GM23338 (cell line): ENCODE data around the gene AFF3. TPM values are rescaled to one million over a fixed set of nuclear protein-coding genes. Genes with fewer than 3 reads are reported as not detected.

Source experiments
- ATAC-seq: fragments of 200-7000 bp; cut with Tn5 transposase; 3 replicates; pipeline ENCODE4 v1.9.1; 2020
- DNase-seq: peaks from one replicate; pipeline ENCODE4 v3.0.0-alpha.2; 2015; ENCODE audit warnings: low spot score
- H2AFZ ChIP-seq: fragments of 200-600 bp; sonication (generic); 2 replicates; pipeline ENCODE4 v1.8.0; 2016; ENCODE audit warnings: antibody characterized with exemption, mild to moderate bottlenecking, moderate library complexity
- H3F3A ChIP-seq: fragments of 200-600 bp; sonication (generic); replicated peaks from 2 replicates; pipeline ENCODE4 v1.8.0; 2017; ENCODE audit warnings: antibody characterized with exemption, mixed run types, low read depth
- H3K27ac ChIP-seq: fragments of 200-600 bp; sonication (generic); 2 replicates; pipeline ENCODE4 v1.6.1; 2016; ENCODE audit warnings: low read depth
- H3K27me3 ChIP-seq: fragments of 200-600 bp; sonication (generic); 2 replicates; pipeline ENCODE4 v1.8.0; 2016; ENCODE audit warnings: mild to moderate bottlenecking, mixed run types, moderate library complexity; ENCODE audit not compliant: insufficient read depth
- H3K36me3 ChIP-seq: fragments of 200-600 bp; sonication (generic); 2 replicates; pipeline ENCODE4 v1.8.0; 2016; ENCODE audit warnings: mild to moderate bottlenecking; ENCODE audit not compliant: insufficient read depth
- H3K4me1 ChIP-seq: fragments of 200-600 bp; sonication (generic); 2 replicates; pipeline ENCODE4 v1.8.0; 2016; ENCODE audit warnings: mild to moderate bottlenecking, moderate library complexity; ENCODE audit not compliant: insufficient read depth
- H3K4me2 ChIP-seq: fragments of 200-600 bp; sonication (generic); 2 replicates; pipeline ENCODE4 v1.7.1; 2017; ENCODE audit warnings: mixed run types
- H3K4me3 ChIP-seq: fragments of 200-600 bp; sonication (generic); 2 replicates; pipeline ENCODE4 v1.6.1; 2016; ENCODE audit warnings: mixed run types
- H3K79me2 ChIP-seq: fragments of 200-600 bp; sonication (generic); replicated peaks from 2 replicates; pipeline ENCODE4 v1.8.0; 2017; ENCODE audit warnings: mild to moderate bottlenecking; ENCODE audit not compliant: insufficient read depth
- H3K9me2 ChIP-seq: fragments of 200-600 bp; sonication (generic); 2 replicates; pipeline ENCODE4 v1.8.0; 2017; ENCODE audit not compliant: insufficient read depth
- H4K20me1 ChIP-seq: fragments of 200-600 bp; sonication (generic); replicated peaks from 2 replicates; pipeline ENCODE4 v1.8.0; 2017; ENCODE audit warnings: mild to moderate bottlenecking; ENCODE audit not compliant: insufficient read depth
- H3K27ac Mint-ChIP-seq: 2 replicates; pipeline ENCODE4 v1.8.0; 2020; ENCODE audit warnings: inconsistent platforms, mild to moderate bottlenecking, moderate library complexity, mixed read lengths
- H3K27me3 Mint-ChIP-seq: 3 replicates; pipeline ENCODE4 v1.8.0; 2022; ENCODE audit warnings: low read depth, mild to moderate bottlenecking, moderate library complexity, mixed read lengths, inconsistent platforms; ENCODE audit not compliant: insufficient read depth, poor library complexity
- H3K36me3 Mint-ChIP-seq: 3 replicates; pipeline ENCODE4 v1.8.0; 2021; ENCODE audit warnings: low read depth, mild to moderate bottlenecking, inconsistent platforms, moderate library complexity, mixed read lengths
- H3K4me1 Mint-ChIP-seq: 3 replicates; pipeline ENCODE4 v1.8.0; 2020; ENCODE audit warnings: mild to moderate bottlenecking, inconsistent platforms, mixed read lengths
- H3K4me3 Mint-ChIP-seq: 3 replicates; pipeline ENCODE4 v1.8.0; 2021; ENCODE audit warnings: moderate library complexity, mild to moderate bottlenecking, inconsistent platforms, mixed read lengths
- H3K9me3 Mint-ChIP-seq: 3 replicates; pipeline ENCODE4 v1.8.0; 2020; ENCODE audit warnings: moderate library complexity, mild to moderate bottlenecking, inconsistent platforms, mixed read lengths
- CREB1 ChIP-seq: fragments of 250-450 bp; sonication (Bioruptor Pico); IDR thresholded peaks from 2 replicates; pipeline ENCODE4 v1.5.0; 2020; ENCODE audit warnings: low read depth, mild to moderate bottlenecking, moderate library complexity
- EZH2 ChIP-seq: fragments of 200-600 bp; sonication (generic); IDR thresholded peaks from one replicate; pipeline ENCODE4 v1.8.0; 2017; ENCODE audit warnings: antibody characterized with exemption, mild to moderate bottlenecking, low read depth; ENCODE audit not compliant: unreplicated experiment
- EZH2phosphoT487 ChIP-seq: fragments of 200-600 bp; sonication (generic); IDR thresholded peaks from one replicate; pipeline ENCODE4 v1.8.1; 2018; ENCODE audit warnings: antibody characterized with exemption; ENCODE audit not compliant: unreplicated experiment
- JUNB ChIP-seq: IDR thresholded peaks from one replicate; pipeline ENCODE4 v1.6.1; 2016; ENCODE audit warnings: antibody characterized with exemption; ENCODE audit not compliant: unreplicated experiment
- NANOG ChIP-seq: IDR thresholded peaks from 2 replicates; pipeline ENCODE4 v1.6.1; 2016; ENCODE audit warnings: antibody characterized with exemption, borderline replicate concordance
- POLR2AphosphoS5 ChIP-seq: IDR thresholded peaks from 2 replicates; pipeline ENCODE4 v1.6.1; 2016; ENCODE audit warnings: antibody characterized with exemption, low read depth
- STAT1 ChIP-seq: IDR thresholded peaks from one replicate; pipeline ENCODE4 v1.6.1; 2016; ENCODE audit warnings: antibody characterized with exemption; ENCODE audit not compliant: unreplicated experiment
- ZNF114 ChIP-seq: fragments of 250-450 bp; sonication (Bioruptor Pico); IDR thresholded peaks from 2 replicates; pipeline ENCODE4 v1.5.0; 2020; ENCODE audit warnings: mild to moderate bottlenecking, moderate library complexity
- ZNF331 ChIP-seq: fragments of 250-450 bp; sonication (Bioruptor Pico); IDR thresholded peaks from 2 replicates; pipeline ENCODE4 v1.5.0; 2020; ENCODE audit warnings: low read depth, mild to moderate bottlenecking, moderate library complexity
- polyA plus RNA-seq: library from polyadenylated mRNA; unstranded; fragments of >200 nt; fragmentation: Nextera tagmentation; extraction: Ambion mirVana; gene quantifications from 2 replicates; pipeline ENCODE4 v1.2.1, GENCODE V29; 2016
- total RNA-seq: library from RNA; depleted of rRNA; stranded (reverse); fragments of >200 nt; shearing (Covaris generic); gene quantifications from 2 replicates; pipeline ENCODE4 v1.2.3, GENCODE V29; 2014
- TF ChIP-seq, protein P1 (sequence below), 2 experiments: fragments of 200-600 bp in 1 of 2; sonication (generic) in 1 of 2; conservative IDR thresholded peaks; 2 replicates each; pipeline versions ENCODE4 v1.5.1 to v1.6.1; 2016 to 2017; ENCODE audit warnings: antibody characterized with exemption in 2 of 2, low read depth in 2 of 2, mild to moderate bottlenecking in 2 of 2, moderate library complexity in 1 of 2
- TF ChIP-seq, protein P2 (sequence below): IDR thresholded peaks from one replicate; pipeline ENCODE4 v1.6.1; 2018; ENCODE audit warnings: antibody characterized with exemption; ENCODE audit not compliant: unreplicated experiment
- TF ChIP-seq, protein P3 (sequence below): IDR thresholded peaks from 2 replicates; pipeline ENCODE4 v1.6.1; 2016; ENCODE audit warnings: antibody characterized with exemption
- TF ChIP-seq, protein P4 (sequence below): fragments of 250-450 bp; sonication (Bioruptor Pico); IDR thresholded peaks from 2 replicates; pipeline ENCODE4 v1.5.0; 2020; ENCODE audit warnings: mild to moderate bottlenecking, moderate library complexity

Gene AFF3
- total and polyA plus RNA-seq, 2 experiments from 2014 or later: 0.73 to 1.4 TPM

DNA sequence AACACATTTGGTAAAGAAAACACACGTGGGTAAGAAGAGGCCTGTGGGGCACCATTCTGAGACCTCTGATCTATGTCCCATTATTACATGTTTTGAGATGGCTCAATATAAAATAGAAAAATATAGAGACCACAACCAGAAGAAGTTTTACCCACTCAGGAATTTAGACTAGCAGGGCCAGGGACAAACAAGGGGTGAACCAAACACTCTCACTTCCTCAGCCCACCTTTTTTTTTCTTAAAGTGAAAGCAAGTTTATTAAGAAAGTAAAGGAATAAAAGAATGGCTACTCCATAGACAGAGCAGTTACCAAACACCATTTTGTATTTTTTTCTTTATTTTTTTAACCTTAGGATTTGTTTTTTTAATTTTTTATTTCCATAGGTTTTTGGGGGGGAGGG lies 533.5 kb downstream of the AFF3 start:
- DNase-seq (no peak), ATAC-seq (no peak)
- Histone ChIP-seq H3K36me3 (no peaks in the 10 kb centered on the region), H2AFZ (0 out of 2 replicates have a peak overlapping the region, but pooled peaks have one; percentile 18), H4K20me1 (no peaks in the 10 kb centered on the region), H3K4me3 (no peak overlapping the region), H3K4me1 (no peaks in the 10 kb centered on the region), H3F3A (no peaks in the 10 kb centered on the region), H3K9me2 (no peaks in the 10 kb centered on the region), H3K27me3 (no peaks in the 10 kb centered on the region), H3K4me2 (no peak overlapping the region), H3K27ac (no peak overlapping the region), H3K79me2 (no peaks in the 10 kb centered on the region)
- Mint-ChIP-seq H3K36me3 (no peaks in the 10 kb centered on the region), H3K4me1 (no peaks in the 10 kb centered on the region), H3K27ac (no peak overlapping the region), H3K9me3 (no peaks in the 10 kb centered on the region), H3K27me3 (no peaks in the 10 kb centered on the region), H3K4me3 (no peak overlapping the region)
- TF ChIP-seq, protein P1, sequence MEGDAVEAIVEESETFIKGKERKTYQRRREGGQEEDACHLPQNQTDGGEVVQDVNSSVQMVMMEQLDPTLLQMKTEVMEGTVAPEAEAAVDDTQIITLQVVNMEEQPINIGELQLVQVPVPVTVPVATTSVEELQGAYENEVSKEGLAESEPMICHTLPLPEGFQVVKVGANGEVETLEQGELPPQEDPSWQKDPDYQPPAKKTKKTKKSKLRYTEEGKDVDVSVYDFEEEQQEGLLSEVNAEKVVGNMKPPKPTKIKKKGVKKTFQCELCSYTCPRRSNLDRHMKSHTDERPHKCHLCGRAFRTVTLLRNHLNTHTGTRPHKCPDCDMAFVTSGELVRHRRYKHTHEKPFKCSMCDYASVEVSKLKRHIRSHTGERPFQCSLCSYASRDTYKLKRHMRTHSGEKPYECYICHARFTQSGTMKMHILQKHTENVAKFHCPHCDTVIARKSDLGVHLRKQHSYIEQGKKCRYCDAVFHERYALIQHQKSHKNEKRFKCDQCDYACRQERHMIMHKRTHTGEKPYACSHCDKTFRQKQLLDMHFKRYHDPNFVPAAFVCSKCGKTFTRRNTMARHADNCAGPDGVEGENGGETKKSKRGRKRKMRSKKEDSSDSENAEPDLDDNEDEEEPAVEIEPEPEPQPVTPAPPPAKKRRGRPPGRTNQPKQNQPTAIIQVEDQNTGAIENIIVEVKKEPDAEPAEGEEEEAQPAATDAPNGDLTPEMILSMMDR (conservative IDR thresholded peaks at IDR 0.05; ENCODE audit: low read depth in 2 of 2): no peak
- TF ChIP-seq ZNF114 (CRISPR knock-in tag) (no peak), EZH2 (no peak), POLR2AphosphoS5 (no peak), ZNF331 (CRISPR knock-in tag) (no peak), STAT1 (no peak), CREB1 (CRISPR knock-in tag) (no peak), EZH2phosphoT487 (no peak), JUNB (no peak), NANOG (no peak)
- TF ChIP-seq, protein P2, sequence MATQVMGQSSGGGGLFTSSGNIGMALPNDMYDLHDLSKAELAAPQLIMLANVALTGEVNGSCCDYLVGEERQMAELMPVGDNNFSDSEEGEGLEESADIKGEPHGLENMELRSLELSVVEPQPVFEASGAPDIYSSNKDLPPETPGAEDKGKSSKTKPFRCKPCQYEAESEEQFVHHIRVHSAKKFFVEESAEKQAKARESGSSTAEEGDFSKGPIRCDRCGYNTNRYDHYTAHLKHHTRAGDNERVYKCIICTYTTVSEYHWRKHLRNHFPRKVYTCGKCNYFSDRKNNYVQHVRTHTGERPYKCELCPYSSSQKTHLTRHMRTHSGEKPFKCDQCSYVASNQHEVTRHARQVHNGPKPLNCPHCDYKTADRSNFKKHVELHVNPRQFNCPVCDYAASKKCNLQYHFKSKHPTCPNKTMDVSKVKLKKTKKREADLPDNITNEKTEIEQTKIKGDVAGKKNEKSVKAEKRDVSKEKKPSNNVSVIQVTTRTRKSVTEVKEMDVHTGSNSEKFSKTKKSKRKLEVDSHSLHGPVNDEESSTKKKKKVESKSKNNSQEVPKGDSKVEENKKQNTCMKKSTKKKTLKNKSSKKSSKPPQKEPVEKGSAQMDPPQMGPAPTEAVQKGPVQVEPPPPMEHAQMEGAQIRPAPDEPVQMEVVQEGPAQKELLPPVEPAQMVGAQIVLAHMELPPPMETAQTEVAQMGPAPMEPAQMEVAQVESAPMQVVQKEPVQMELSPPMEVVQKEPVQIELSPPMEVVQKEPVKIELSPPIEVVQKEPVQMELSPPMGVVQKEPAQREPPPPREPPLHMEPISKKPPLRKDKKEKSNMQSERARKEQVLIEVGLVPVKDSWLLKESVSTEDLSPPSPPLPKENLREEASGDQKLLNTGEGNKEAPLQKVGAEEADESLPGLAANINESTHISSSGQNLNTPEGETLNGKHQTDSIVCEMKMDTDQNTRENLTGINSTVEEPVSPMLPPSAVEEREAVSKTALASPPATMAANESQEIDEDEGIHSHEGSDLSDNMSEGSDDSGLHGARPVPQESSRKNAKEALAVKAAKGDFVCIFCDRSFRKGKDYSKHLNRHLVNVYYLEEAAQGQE: no peak
- TF ChIP-seq, protein P3, sequence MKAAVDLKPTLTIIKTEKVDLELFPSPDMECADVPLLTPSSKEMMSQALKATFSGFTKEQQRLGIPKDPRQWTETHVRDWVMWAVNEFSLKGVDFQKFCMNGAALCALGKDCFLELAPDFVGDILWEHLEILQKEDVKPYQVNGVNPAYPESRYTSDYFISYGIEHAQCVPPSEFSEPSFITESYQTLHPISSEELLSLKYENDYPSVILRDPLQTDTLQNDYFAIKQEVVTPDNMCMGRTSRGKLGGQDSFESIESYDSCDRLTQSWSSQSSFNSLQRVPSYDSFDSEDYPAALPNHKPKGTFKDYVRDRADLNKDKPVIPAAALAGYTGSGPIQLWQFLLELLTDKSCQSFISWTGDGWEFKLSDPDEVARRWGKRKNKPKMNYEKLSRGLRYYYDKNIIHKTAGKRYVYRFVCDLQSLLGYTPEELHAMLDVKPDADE: no peak
- TF ChIP-seq, protein P4, sequence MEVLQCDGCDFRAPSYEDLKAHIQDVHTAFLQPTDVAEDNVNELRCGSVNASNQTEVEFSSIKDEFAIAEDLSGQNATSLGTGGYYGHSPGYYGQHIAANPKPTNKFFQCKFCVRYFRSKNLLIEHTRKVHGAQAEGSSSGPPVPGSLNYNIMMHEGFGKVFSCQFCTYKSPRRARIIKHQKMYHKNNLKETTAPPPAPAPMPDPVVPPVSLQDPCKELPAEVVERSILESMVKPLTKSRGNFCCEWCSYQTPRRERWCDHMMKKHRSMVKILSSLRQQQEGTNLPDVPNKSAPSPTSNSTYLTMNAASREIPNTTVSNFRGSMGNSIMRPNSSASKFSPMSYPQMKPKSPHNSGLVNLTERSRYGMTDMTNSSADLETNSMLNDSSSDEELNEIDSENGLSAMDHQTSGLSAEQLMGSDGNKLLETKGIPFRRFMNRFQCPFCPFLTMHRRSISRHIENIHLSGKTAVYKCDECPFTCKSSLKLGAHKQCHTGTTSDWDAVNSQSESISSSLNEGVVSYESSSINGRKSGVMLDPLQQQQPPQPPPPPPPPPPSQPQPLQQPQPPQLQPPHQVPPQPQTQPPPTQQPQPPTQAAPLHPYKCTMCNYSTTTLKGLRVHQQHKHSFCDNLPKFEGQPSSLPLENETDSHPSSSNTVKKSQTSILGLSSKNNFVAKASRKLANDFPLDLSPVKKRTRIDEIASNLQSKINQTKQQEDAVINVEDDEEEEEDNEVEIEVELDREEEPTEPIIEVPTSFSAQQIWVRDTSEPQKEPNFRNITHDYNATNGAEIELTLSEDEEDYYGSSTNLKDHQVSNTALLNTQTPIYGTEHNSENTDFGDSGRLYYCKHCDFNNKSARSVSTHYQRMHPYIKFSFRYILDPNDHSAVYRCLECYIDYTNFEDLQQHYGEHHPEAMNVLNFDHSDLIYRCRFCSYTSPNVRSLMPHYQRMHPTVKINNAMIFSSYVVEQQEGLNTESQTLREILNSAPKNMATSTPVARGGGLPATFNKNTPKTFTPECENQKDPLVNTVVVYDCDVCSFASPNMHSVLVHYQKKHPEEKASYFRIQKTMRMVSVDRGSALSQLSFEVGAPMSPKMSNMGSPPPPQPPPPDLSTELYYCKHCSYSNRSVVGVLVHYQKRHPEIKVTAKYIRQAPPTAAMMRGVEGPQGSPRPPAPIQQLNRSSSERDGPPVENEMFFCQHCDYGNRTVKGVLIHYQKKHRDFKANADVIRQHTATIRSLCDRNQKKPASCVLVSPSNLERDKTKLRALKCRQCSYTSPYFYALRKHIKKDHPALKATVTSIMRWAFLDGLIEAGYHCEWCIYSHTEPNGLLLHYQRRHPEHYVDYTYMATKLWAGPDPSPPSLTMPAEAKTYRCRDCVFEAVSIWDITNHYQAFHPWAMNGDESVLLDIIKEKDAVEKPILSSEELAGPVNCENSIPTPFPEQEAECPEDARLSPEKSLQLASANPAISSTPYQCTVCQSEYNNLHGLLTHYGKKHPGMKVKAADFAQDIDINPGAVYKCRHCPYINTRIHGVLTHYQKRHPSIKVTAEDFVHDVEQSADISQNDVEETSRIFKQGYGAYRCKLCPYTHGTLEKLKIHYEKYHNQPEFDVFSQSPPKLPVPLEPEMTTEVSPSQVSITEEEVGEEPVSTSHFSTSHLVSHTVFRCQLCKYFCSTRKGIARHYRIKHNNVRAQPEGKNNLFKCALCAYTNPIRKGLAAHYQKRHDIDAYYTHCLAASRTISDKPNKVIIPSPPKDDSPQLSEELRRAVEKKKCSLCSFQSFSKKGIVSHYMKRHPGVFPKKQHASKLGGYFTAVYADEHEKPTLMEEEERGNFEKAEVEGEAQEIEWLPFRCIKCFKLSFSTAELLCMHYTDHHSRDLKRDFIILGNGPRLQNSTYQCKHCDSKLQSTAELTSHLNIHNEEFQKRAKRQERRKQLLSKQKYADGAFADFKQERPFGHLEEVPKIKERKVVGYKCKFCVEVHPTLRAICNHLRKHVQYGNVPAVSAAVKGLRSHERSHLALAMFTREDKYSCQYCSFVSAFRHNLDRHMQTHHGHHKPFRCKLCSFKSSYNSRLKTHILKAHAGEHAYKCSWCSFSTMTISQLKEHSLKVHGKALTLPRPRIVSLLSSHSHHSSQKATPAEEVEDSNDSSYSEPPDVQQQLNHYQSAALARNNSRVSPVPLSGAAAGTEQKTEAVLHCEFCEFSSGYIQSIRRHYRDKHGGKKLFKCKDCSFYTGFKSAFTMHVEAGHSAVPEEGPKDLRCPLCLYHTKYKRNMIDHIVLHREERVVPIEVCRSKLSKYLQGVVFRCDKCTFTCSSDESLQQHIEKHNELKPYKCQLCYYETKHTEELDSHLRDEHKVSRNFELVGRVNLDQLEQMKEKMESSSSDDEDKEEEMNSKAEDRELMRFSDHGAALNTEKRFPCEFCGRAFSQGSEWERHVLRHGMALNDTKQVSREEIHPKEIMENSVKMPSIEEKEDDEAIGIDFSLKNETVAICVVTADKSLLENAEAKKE (CRISPR knock-in tag): no peak
